ENCODE results near the gene CHCHD3.
"Not testable (repeated sequence)": the region's sequence is repeated elsewhere in the genome, so short reads cannot be mapped to it uniquely, and the experiment has no call there.

Gene CHCHD3

DNA sequence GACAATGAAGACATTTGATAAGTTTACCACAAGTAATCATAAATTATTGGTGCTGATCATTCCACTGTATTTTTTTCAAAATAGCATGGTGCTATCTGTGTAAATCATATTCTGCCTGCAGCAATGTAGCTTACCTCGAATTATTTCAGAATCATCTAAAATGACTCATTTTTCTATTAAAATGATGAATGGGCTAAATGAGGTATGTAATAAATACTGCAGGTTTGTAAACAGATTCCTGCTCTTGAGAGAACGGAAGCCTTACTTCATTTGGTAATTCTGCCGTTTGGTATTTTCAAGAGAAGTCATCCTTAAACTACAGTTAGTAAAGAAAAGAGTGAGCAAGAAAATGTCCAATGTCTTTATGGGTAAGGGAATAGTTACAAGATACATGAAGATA, 115.9 kb downstream of the CHCHD3 start:
- in situ Hi-C loops (cut with MboI; ENCODE audit: low sequenced_read_pairs) = no loop called here

GRCh38 chr7:132964876-132965275, 117.0 kb downstream of the CHCHD3 start:
- in situ Hi-C loops (cut with MboI; ENCODE audit: low sequenced_read_pairs) = no loop called here

DNA sequence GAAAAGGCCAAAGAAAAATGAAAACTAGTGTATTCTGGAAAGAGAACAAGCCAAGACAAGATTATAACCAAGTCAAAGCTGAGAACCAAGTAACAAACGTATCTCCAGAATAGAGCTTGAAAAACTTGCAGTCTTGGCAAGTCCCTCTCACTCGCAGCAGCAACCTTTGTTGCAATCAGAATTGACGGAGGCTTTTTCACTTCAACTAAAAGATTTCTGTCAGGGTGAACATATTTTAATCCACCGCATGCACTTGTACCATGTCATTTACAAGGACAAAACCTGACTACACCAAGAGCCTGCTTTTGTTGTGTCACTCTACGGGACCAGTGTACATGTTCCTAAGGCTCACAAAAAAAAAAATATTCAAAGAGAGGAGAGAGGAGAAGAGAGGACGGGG, 122.0 kb downstream of the CHCHD3 start:
- in situ Hi-C loops (cut with MboI; ENCODE audit: low sequenced_read_pairs) = no loop called here

DNA sequence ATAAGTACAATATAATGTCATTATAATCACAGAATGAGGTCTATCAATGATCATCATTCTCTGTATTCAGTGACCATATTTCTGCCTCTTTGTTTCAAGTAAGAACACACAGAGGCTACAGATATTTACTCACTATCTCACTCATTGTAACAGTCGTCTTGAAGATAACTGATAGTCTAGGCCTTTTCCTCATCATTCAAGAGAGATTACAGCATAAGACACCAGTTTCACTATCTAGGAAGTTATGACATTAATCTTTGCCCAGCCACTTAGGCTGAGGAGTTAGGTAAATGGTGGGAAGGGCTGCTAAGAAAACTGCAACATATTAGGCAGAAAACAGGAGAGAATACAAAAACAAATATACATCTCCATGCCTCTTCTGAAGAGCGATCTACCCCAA, 125.3 kb downstream of the CHCHD3 start:
- in situ Hi-C loops (cut with MboI; ENCODE audit: low sequenced_read_pairs) = no loop called here

GRCh38 chr7:132953468-132953867, 128.4 kb downstream of the CHCHD3 start:
- in situ Hi-C loops (cut with MboI; ENCODE audit: low sequenced_read_pairs) = no loop called here

- in situ Hi-C loops (cut with MboI; ENCODE audit: low sequenced_read_pairs) = no loop called here
These were observed 131.2 kb downstream of the CHCHD3 start for GRCh38 chr7:132950725-132951124.

GRCh38 chr7:132947011-132947410, 134.9 kb downstream of the CHCHD3 start:
- in situ Hi-C loops (cut with MboI; ENCODE audit: low sequenced_read_pairs) = no loop called here

GRCh38 chr7:132944774-132945173, 137.1 kb downstream of the CHCHD3 start:
- in situ Hi-C loops (cut with MboI; ENCODE audit: low sequenced_read_pairs) = no loop called here

GRCh38 chr7:132943645-132944044, 138.2 kb downstream of the CHCHD3 start:
- in situ Hi-C loops (cut with MboI; ENCODE audit: low sequenced_read_pairs) = no loop called here

- in situ Hi-C loops (cut with MboI; ENCODE audit: low sequenced_read_pairs) = no loop called here
These were observed 139.2 kb downstream of the CHCHD3 start for GRCh38 chr7:132942701-132943100.

DNA sequence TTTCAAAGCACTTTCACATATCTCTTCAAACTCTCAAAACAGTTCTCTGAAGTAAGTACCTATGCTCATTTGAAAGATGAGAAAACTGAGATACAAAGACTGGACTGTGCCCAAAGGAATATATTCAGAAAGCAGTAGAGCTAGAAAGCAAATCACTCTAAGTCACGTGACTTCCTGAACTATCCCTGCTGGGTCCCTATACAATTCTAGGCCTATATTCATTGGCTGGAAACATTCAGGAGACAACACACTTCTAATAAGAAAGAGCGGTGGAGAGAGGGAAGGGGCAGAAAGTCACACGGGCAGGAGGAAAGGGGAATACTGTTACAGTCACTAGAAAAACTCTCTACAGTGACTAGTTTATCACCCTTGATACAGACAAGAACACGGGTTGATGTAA, 140.0 kb downstream of the CHCHD3 start:
- in situ Hi-C loops (cut with MboI; ENCODE audit: low sequenced_read_pairs) = no loop called here

DNA sequence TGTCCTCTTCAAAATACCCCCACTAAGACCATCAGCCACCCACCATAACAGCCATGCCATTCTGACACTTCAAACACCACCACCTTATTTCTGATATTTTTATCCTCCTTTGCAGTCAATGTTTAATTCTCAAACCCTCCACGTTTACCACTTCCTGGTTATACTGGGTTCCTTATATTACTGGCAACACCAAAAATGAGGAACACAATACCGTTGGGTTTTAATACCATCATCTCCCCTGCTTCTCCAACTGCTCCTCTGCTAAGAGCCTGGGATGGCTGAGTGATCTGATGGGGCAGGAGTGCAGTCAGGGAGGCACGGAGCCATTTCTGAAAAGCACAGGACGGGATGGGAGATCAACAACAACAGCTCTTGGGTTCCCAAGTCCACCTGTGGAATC, 140.5 kb downstream of the CHCHD3 start:
- in situ Hi-C loops (cut with MboI; ENCODE audit: low sequenced_read_pairs) = no loop called here

- in situ Hi-C loops (cut with MboI; ENCODE audit: low sequenced_read_pairs) = no loop called here
These were observed 141.8 kb downstream of the CHCHD3 start for GRCh38 chr7:132940084-132940483.

GRCh38 chr7:132939495-132939894, 142.4 kb downstream of the CHCHD3 start:
- in situ Hi-C loops (cut with MboI; ENCODE audit: low sequenced_read_pairs) = no loop called here

GRCh38 chr7:132937286-132937685, 144.6 kb downstream of the CHCHD3 start:
- in situ Hi-C loops (cut with MboI; ENCODE audit: low sequenced_read_pairs) = no loop called here

- in situ Hi-C loops (cut with MboI; ENCODE audit: low sequenced_read_pairs) = no loop called here
These were observed 146.3 kb downstream of the CHCHD3 start for GRCh38 chr7:132935608-132936007.

- in situ Hi-C loops (cut with MboI; ENCODE audit: low sequenced_read_pairs) = no loop called here
These were observed 147.9 kb downstream of the CHCHD3 start for GRCh38 chr7:132934017-132934416.

GRCh38 chr7:132933072-132933458, 148.8 kb downstream of the CHCHD3 start:
- in situ Hi-C loops (cut with MboI; ENCODE audit: low sequenced_read_pairs) = no loop called here

DNA sequence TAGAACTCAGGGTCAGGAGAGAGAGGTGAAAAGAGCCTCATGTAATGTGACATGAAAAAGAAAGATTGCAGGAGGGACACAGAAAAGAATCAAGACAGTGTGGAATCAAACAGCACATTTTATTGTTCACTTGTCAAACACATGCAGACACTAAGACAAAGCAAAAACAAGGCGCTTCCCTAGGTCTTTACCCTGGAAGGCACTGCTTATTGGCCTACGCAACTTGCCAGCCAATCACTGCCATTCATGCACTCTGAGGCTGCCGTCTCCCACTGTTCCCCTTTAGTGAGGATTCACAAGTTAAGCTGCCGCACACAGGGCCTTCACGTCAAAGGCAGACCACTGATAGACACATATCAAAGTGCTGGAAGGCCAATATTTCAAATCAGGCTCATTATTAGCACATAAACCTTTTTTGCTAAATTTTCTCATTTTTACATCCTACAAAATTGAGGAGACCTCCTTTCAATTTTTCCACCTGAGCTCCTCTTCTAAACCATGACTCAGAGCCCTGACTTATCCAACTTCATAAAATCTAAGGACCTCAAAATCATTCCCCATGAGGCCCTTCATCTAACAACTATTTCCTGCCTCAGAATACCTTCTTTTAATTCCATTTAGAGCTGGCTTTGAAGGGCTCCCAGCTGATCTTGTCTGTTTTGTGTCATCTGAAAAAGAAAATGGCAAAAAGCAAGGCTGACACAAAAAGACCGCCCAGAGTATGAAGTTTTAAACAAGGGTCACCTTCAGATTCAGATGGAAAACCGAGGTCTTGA, 149.4 kb downstream of the CHCHD3 start:
- in situ Hi-C loops (cut with MboI; ENCODE audit: low sequenced_read_pairs) = no loop called here

DNA sequence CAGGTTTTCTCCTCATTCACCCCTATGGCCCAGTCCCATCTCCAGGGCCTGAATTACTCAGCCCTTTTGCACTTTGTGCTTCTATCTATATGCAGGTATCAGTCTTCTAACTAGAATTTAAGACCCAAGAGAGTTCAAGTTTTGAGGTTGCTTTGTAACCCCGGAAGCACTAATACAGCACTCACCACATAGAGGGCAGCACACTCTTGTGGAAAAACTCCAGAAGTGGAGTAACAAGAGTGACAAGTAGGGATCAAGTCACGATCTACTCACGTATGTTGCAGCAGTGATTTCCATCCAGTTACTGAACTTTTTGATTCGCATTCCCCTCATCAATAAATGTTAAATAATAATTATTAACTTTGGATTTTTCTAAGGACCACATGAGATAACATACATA, 151.0 kb downstream of the CHCHD3 start:
- in situ Hi-C loops (cut with MboI; ENCODE audit: low sequenced_read_pairs) = no loop called here

- in situ Hi-C loops (cut with MboI; ENCODE audit: low sequenced_read_pairs) = not testable (repeated sequence)
These were observed 151.9 kb downstream of the CHCHD3 start for GRCh38 chr7:132929944-132930343.

DNA sequence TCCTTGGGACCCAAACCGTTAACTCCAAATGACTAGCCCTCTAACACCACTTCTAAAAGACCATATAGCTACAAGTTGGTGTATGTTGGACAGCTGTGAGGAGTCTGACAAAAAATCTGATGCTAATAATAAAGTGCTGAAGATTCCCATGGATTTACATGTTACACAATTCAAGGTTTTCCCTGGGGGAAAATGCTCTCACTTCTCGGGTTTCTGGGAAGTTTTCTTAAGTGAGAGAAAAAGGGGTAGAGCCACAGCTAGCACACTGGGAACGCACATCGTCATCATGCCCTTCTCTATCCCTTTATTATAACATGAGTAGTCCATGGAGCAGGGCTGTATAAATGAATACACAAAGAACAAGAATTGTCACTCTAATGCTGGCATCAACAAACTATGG, 162.1 kb downstream of the CHCHD3 start:
- in situ Hi-C loops (cut with MboI; ENCODE audit: low sequenced_read_pairs) = no loop called here

GRCh38 chr7:132915647-132916046, 166.2 kb downstream of the CHCHD3 start:
- in situ Hi-C loops (cut with MboI; ENCODE audit: low sequenced_read_pairs) = no loop called here

All from hTERT RPE-1 (cell line).